Astrocyte of the cerebellum (primary cell): ENCODE measurements around the gene ZNF550.
"Not testable (repeated sequence)": the region's sequence is repeated elsewhere in the genome, so short reads cannot be mapped to it uniquely, and the experiment has no call there.

Experiments used
- DNase-seq: peaks from one replicate; pipeline ENCODE4 v3.0.0-alpha.2; 2011; ENCODE audit warnings: low read depth
- H3K4me3 ChIP-seq: 2 replicates; pipeline ENCODE4 v1.5.1; 2011; ENCODE audit warnings: mild to moderate bottlenecking, low read depth, low read length, moderate library complexity
- in situ Hi-C: cut with HindIII; loops from 2 replicates; pipeline ENCODE4 v1.10.0; 2017; ENCODE audit warnings: low sequenced_read_pairs
- TF ChIP-seq, protein P1 (sequence below): IDR thresholded peaks from 2 replicates; pipeline ENCODE4 v1.5.1; 2012; ENCODE audit warnings: low read length, low read depth, moderate library complexity, mild to moderate bottlenecking; ENCODE audit errors: missing control alignments

ZNF550 gene

DNA sequence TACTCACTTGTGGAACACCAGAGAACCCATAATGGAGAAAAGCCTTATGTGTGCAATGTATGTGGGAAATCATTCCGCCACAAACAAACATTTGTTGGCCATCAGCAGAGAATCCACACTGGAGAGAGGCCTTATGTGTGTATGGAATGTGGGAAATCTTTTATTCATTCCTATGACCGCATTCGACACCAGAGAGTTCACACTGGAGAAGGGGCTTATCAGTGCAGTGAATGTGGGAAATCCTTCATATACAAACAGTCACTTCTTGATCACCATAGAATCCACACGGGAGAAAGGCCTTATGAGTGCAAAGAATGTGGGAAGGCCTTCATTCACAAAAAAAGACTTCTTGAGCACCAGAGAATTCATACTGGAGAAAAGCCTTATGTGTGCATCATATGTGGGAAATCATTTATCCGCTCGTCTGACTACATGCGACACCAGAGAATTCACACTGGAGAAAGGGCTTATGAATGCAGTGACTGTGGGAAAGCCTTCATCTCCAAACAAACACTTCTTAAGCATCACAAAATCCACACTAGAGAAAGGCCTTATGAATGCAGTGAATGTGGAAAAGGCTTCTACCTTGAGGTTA, 21.6 kb downstream of the ZNF550 start:
- TF ChIP-seq, protein P1, sequence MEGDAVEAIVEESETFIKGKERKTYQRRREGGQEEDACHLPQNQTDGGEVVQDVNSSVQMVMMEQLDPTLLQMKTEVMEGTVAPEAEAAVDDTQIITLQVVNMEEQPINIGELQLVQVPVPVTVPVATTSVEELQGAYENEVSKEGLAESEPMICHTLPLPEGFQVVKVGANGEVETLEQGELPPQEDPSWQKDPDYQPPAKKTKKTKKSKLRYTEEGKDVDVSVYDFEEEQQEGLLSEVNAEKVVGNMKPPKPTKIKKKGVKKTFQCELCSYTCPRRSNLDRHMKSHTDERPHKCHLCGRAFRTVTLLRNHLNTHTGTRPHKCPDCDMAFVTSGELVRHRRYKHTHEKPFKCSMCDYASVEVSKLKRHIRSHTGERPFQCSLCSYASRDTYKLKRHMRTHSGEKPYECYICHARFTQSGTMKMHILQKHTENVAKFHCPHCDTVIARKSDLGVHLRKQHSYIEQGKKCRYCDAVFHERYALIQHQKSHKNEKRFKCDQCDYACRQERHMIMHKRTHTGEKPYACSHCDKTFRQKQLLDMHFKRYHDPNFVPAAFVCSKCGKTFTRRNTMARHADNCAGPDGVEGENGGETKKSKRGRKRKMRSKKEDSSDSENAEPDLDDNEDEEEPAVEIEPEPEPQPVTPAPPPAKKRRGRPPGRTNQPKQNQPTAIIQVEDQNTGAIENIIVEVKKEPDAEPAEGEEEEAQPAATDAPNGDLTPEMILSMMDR, result no peak
- in situ Hi-C loops, result no loop called here
- DNase-seq, result no peak
- no peak overlapping the region for H3K4me3 ChIP-seq

DNA sequence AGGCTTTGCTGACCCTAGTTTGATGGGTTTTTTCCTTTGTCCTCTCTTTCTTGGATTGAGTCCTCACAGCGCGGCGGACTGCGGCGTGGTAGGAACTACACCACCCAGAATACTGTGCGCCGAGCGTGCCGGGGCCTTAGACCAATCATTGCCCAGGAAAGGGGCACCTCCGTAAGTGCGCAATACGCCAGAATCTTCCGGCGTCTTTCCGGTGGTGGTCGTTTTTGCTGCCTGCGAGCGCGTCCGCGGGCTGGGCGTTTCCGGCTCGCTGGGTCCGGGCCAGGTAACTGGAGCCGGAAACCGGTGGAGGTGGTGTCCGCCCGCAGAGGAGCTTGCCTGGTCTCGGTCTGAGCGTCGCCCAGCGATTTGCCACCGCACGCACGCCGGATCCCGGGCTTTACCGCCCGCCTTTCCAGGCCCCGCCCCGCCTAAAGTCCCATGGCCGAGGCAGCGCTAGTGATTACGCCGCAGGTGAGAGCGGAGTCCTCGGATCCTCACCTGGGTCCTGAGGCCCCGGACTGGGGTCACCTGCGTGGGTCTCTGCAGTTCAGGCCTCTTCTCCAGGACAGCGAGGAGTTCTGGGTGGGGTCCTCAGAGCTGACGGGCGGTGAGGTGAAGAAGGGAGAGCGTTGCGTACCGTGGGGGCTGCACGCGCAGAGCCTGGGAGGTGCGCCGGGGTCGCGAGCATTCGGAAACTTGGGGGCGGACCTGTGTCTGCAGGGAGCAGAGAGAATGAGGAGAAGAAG, 32.4 kb downstream of the ZNF550 start, which contains the start of gene ZNF549:
TSS of gene ZNF549 (plus strand) at position 221 of the 746 bp plus-strand sequence. CDS start at position 439, 218 bp downstream.
- TF ChIP-seq, protein P1, result no peak
- in situ Hi-C loops, result no loop called here
- peak within 1 kb of the TSS; percentile 82 for H3K4me3 ChIP-seq
- peak; percentile 88 for DNase-seq

DNA sequence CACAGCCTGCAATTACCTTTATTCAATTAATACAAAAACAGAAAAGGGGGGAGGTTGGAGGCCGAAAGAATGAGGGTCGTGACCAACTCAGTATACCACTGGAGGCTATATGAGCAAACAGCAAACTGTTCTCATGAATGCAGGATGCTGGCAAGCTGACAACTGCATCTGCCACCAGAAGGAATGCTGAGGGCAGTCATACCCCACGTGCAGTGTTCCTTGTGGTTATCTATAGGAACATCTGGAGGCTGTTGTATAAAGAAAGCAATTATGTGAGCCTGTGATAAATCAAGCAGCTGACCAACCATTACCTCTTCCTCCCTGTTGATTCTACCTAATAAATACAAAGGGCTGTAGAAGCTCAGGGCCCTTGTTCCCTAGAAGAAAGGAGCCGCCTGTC, 41.6 kb downstream of the ZNF550 start:
- in situ Hi-C loops, H3K4me3 ChIP-seq, DNase-seq: not testable (repeated sequence)

DNA sequence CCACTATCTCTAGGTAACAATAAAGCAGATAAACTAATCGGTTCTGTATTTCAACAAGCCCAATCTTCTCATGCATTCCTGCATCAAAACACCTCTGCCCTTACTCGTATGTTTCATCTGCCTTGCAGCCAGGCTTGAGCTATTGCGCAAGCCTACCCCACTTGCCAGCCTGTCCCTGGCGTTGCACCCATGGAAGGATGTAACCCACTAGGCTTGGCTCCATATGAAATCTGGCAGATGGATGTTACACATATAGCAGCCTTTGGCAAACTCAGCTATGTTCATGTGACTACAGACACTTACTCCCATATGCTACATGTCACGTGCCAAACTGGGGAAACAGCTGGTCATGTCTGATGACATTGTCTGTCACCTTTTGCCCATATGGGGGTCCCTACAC, 44.4 kb downstream of the ZNF550 start:
- in situ Hi-C loops, result no loop called here
- DNase-seq, result no peak
- TF ChIP-seq, protein P1, result no peak
- H3K4me3 ChIP-seq, result no peak overlapping the region

DNA sequence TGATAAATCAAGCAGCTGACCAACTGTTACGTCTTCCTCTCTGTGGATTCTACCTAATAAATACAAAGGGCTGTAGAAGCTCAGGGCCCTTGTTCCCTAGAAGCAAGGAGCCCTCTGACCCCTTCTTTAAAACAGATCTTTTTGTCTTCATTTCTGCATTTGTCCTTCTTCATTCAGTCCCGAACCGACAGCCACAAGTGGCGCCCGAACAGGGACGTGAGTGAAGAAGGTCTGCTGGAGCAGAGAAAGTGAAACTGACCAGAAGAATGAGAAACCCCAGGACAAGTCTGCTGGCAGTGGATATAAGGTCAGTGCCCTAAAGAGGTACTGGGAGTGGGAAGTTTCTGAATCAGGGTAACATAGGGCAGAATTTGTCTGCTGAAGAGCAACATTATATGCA, 46.8 kb downstream of the ZNF550 start:
- peak; percentile 12 for DNase-seq
- TF ChIP-seq, protein P1, result no peak
- in situ Hi-C loops, result no loop called here
- H3K4me3 ChIP-seq, result no peak overlapping the region

DNA sequence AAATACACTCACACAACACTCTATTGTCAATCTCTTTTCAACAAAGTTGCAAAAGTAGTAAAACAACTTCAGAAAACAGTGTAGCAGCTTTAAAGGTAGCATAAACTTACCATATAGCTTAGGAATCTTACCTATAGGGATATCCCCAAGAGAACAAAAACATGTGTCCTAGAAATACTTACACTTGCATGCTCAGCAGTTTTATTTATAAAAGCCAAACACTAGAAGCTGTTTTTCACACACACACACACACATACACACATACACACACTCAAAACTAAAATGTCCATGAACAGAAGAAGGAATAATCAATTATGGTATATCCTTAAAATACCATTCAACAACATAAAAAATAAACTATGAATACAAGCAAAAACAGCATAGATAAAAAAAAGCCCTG, 48.2 kb downstream of the ZNF550 start:
- no peak for DNase-seq
- H3K4me3 ChIP-seq, result no peak overlapping the region
- TF ChIP-seq, protein P1, result no peak
- in situ Hi-C loops, result no loop called here

DNA sequence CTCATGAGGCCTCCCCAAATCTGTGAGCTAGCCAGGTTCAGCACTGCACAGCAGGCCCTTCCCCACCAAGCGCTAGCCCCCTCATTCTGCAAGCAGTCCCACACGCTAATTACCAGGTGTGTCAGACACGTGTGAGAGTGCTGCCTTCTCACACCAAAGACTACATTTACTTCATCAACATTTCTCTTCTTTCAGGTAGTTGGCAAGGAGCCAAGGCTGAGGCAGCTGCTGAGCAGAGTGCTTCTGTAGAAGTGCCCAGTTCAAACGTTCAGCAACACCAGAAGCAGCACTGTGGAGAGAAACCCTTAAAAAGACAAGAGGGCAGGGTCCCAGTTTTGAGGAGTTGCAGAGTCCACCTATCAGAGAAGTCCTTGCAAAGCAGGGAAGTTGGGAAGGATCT, 53.5 kb downstream of the ZNF550 start:
- no peak overlapping the region for H3K4me3 ChIP-seq
- DNase-seq, result no peak
- in situ Hi-C loops, result no loop called here
- TF ChIP-seq, protein P1, result no peak

DNA sequence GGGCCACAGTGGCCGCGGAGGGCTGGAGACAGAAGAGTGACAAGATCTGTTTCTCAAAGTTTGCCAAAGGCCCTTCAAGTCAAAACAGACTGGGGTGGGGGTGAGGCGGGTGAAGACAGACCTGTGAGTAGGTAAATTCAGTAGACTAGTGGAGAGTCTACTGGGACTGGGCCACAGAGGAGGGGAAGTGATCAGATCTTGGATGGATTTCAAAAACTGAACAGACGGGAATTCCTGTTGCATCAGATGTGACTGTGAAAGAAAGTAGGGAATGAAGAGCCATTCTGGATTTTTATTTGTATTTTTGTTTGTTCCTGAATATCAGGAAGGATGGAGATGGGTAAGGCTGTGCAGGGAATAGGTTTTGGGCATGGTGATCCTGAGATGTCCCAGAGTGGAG, 59.3 kb downstream of the ZNF550 start:
- H3K4me3 ChIP-seq, result peak overlapping the region; percentile 61
- in situ Hi-C loops, DNase-seq: not testable (repeated sequence)

DNA sequence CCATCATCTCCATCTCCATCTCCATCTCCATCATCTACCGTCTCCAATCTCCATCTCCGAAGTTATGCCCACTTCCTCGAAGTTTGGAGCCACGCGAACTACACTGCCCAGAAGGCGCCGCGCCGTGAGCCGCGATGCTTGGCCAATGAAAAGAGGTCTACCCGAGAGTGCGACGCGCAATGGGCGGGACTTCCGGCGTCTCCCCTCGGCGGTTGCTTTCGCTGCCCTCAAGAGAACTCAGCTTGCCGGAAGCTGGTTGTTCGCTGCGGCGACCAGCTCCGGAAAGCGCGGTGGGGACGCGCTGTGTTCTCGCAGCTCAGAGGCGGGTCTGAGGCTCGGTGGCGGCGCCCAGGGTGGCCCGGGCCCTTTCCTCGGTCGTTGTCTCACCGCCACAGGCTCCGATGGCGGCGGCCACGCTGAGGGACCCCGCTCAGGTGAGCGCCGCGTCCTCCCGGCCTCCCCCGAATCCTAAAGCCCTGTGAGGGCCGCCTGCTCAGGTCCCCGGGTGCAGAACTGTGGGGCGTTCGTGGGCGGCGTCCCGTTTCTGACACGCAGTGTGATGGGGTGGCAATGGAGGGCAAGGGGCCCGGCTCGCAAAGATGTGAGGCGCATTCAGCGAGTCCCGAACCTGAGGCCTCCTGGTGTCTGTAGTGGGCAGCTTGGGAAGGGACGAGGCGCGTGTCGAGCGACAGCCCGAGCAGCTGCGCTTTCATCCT, 59.8 kb downstream of the ZNF550 start, which contains the start of gene ZNF773:
TSS of gene ZNF773 (plus strand) at position 259 of the 716 bp plus-strand sequence. CDS start at position 402, 143 bp downstream.
- in situ Hi-C loops, result not testable (repeated sequence)

DNA sequence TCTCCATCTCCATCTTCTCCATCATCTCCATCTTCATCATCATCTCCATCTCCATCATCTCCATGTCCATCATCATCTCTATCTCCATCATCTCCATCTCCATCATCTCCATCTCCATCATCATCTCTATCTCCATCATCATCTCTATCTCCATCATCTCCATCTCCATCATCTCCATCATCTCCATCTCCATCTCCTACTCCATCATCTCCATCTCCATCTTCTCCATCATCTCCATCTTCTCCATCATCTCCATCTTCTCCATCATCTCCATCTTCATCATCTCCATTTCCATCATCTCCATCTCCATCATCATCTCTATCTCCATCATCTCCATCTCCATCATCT, 60.4 kb downstream of the ZNF550 start:
- DNase-seq, in situ Hi-C loops, H3K4me3 ChIP-seq: not testable (repeated sequence)

More for the DNA sequence above, 59.8 kb downstream of the ZNF550 start, which contains the start of gene ZNF773:
- peak; percentile 91 for DNase-seq
- peak within 1 kb of the TSS; percentile 61 for H3K4me3 ChIP-seq
